GM12874 (cell line): Measurements from ENCODE around the gene CCDC40.

Experiments used
- TF ChIP-seq, protein P1 (sequence below): IDR thresholded peaks from 2 replicates; pipeline ENCODE4 v1.5.1; 2011; ENCODE audit warnings: low read depth, mild to moderate bottlenecking, control low read depth, low read length, moderate library complexity; ENCODE audit not compliant: insufficient read depth

The CCDC40 gene

GRCh38 chr17:80035937-80036714 lies at the start of gene CCDC40:
Gene CCDC40, plus strand, starts transcription at chr17:80036642. Its CDS starts 21 bp downstream, at chr17:80036663.
- TF ChIP-seq, protein P1, sequence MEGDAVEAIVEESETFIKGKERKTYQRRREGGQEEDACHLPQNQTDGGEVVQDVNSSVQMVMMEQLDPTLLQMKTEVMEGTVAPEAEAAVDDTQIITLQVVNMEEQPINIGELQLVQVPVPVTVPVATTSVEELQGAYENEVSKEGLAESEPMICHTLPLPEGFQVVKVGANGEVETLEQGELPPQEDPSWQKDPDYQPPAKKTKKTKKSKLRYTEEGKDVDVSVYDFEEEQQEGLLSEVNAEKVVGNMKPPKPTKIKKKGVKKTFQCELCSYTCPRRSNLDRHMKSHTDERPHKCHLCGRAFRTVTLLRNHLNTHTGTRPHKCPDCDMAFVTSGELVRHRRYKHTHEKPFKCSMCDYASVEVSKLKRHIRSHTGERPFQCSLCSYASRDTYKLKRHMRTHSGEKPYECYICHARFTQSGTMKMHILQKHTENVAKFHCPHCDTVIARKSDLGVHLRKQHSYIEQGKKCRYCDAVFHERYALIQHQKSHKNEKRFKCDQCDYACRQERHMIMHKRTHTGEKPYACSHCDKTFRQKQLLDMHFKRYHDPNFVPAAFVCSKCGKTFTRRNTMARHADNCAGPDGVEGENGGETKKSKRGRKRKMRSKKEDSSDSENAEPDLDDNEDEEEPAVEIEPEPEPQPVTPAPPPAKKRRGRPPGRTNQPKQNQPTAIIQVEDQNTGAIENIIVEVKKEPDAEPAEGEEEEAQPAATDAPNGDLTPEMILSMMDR, result no peak

DNA sequence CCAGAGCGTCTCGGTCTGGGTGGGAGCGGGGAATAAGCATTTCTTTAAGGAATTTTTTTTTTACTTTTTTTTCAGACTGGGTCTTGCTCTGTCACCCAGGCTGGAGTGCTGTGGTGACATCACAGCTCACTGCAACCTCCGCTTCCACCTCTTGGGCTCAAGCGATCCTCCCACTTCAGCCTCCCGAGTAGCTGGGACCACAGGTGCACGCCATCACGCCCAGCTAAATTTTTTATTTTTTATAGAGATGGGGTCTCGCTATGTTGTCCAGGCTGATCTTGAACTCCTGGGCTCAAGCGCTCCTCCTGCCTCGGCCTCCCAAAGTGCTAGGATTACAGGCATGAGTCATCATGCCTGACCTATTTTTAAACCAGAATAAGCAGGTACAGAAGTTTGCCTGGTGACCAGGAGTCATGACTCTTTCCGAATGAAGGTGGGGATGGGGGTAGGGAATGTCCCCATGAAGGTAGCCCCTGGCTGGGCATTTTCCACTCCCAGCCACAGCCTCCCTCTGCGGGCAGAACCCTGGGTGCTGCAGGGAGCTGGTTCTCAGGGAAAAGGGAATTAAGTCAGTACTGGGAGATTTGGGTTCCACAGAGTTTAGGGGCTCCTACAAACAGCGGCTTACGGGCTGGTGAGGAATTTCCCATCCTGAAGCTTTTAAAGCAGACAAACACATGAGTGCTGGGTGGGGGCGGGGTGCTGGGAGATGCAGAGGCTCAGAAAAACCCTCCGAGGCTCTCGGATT lies 49.1 kb upstream of the CCDC40 start:
- TF ChIP-seq, protein P1, result no peak

GRCh38 chr17:79987935-79988184 lies 48.6 kb upstream of the CCDC40 start:
- TF ChIP-seq, protein P1, result no peak

GRCh38 chr17:79988185-79988971 lies 48.1 kb upstream of the CCDC40 start:
- TF ChIP-seq, protein P1, result no peak

- TF ChIP-seq, protein P1, result no peak
These were observed 47.2 kb upstream of the CCDC40 start for GRCh38 chr17:79989106-79989835.

DNA sequence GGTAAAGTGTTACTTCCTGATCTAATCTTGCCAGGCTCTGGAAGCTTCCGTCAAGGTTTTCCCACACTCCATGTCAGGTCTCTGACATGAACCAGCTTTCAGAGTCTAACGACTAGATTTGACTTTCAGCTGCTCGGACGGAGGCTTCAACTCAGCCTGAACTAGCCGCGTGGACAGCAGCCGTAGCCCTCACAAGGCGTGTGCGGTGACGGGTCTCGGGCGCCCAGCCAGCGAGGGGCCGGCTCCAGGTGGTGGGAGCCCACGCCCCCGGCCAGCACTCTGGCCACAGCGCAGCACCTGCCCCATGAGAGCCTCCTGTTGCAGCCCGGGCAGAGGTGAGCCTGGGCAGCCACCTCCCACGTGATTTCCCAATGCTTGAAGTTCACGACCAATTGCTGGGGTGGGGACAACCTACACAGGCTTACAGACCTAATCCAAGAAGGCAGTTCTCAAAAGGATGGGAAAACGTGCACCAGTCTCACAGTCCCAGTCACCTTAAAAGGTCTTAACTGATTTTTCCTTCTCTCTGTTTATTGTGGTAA lies 46.3 kb upstream of the CCDC40 start:
- TF ChIP-seq, protein P1, result no peak

DNA sequence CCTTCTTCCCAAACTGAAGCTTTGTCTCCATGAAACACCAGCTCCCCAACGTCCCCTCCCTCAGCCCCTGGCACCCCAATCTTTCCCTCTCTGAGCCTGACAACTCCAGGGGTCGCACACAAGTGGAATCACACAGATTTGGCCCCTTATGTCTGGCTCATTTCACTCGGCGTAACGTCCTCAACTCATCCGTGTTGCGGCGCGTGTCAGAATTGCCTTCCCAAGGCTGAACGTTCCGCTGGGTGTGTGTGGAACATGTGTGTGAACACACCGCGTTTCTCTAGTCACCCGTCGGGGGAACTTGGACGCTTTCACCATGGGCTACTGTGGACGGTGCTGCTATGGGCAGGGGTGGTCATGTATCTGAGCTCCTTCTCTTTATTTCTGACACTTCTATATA lies 45.7 kb upstream of the CCDC40 start:
- TF ChIP-seq, protein P1, result no peak
